HG02798 (cell line): ENCODE measurements around the gene KCNMA1.

Experiments
- ATAC-seq: cut with Tn5 transposase; IDR thresholded peaks from one replicate; pipeline ENCODE4 v1.9.1; 2021; ENCODE audit warnings: mild to moderate bottlenecking; ENCODE audit not compliant: unreplicated experiment, poor library complexity

Gene KCNMA1

DNA sequence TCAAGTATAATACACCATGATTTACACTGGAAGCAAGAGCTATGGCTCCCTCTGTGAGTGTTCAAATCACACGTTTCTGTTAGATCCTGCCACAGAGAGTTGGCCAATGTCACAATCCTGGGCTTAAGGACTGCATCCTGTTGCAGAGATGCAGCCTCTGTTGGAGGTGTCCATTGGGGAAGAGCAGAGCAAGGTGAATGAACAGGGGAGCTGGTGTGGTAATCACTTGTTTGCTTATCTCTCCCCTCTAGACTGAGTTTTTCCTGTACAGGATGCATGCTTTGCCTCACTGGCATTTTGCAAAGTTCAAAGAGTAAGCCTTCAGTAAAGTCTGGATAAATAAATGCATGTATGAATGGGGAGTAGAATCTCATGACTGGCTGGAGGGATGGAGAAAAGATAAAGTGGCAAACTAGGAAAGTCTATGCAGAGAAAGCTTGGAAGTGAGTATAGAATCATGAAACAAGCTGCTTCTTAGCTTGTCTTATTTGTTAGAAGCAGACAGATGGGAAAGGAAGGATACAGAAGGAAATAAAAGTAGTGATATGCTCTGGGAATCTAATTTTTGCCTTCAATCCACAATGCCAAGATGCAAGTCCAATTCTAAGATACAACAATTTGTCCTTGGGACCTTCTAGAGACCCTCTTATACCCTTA, 605.9 kb downstream of the KCNMA1 start:
- no peak for ATAC-seq

DNA sequence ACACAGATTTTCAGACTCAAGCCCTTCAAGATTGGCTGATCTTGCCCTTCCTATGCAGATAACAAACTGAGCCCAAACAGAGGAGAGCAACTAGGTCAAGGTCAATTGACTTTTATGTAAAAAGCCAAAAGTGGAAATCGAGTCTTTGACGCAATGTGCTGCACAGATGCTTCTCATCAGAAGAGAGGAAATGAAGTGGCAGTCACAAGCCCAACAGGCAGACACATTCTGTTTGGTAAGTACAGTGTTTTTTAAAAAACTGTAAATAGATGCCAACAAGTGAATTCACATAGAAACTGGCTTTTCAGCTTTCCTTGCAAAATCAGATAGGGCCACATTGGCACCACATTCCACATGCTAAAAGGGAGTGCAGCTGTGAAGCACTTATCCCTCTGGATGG, 606.6 kb downstream of the KCNMA1 start:
- no peak for ATAC-seq

DNA sequence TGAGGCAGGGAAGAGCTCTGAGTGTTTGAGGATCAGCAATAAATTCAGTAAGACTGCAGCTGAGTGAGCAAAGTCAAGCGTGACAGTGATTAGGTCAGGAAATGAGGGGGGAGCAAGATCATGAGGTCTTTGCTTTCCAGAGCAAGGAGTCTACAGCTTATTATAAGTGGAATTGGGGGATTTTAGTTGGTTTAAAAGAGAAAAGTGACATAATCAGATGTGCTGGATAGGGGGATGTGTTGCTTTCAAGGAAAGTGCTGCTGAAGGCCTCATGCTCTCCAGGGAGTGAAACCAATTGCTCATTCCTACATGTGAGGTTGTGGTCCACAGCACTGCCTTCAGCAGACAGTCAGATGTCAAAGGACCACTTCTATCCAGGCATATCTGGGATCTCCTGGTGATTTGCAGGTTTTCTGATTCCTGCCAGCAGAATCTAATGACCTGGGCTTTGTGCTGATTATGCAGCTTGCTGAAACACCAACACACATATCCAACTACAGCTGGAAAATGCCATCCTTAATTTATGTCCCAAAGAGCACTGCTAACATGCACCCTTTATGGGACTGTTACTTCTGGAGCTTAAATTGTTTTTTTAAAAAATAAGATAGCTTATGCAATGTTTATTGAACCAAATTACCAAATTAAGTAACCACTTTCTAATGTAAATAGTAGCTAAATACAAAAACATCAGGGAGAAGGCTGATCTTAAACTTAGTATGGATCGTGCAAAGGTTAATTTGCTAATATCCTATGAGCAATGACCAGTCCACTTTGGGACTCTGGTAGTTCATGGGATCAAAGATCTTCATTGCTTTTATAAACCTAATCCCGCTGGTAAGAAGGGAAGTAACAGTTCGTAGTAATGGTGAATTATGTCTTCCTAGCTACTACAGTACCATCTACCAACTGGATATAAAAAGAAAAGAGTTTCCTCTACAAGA, 607.6 kb downstream of the KCNMA1 start:
- ATAC-seq: no peak

DNA sequence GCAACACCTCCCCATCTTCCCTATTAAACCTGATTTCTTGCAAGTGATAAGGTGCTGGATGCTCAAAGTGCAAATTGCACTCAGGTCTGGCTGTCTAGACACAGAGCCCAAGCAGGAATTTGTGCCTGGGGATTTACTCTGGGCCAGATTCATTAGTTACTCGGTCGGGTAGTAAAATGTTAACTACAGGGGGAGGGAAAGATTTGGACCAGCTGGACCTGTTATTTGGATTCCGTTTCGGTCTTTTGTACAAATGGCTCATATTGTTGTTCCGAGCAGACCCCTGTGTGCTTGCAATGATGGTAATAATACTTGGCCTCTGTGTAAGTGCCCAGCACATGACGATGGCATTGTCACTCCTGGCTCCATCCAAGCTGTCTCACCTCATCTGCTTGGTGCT, 609.6 kb downstream of the KCNMA1 start:
- no peak for ATAC-seq

DNA sequence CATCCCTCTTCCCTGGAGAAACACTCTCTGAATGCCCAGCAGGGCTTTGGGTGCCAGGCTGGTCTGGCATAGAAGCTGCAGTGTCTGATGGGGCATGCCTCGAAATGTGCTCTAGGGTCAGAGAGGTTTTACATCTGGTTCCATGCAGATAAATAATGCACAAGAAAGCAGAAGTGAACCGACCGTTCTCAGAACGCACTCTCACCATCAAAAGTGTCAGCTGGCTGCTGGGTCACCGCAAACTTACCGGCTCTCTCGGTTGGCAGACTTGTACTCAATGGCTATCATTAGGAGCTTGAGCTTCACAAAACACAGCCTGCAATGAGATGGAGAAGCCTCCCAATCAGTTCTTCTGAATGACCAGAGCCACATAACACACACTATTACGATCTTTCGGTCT, 610.0 kb downstream of the KCNMA1 start:
- peak; percentile 89 for ATAC-seq

DNA sequence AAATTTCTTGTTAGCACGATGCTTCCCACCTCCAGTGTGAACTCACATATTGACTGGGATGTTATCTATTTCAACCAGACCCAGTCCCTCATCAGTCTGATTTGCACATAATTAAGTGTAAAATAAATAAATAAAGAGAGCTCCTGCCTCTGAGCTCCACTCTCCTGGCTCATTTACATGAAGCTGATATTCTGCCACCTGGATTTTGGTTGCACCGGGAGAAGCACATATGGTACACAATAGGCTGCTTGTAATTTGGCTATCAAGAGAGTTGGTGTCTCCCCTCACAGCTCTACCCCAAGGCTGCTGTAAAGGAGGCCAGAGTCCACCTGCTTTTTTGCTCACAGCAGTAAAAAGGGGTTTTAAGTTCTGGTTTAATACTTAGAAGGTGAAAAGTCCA, 610.5 kb downstream of the KCNMA1 start:
- ATAC-seq: no peak

DNA sequence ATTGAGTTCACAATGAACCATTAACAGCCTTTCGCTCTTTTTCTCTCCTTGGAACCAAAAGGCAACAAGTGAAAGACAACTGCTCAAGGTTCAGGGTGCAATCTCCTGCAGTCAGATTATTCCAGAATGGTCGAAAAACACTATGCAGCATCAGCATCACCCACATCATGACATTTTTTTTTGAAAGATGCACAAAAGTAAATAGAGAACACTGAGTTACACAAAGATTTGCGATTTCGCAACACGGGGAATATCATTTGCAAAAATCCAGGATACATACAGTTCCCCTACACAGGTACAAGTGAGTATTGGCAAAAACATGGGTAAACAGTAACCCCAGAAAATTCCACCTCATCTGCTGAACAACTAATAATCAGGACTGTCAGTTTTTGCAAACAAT, 611.5 kb downstream of the KCNMA1 start:
- ATAC-seq: no peak

DNA sequence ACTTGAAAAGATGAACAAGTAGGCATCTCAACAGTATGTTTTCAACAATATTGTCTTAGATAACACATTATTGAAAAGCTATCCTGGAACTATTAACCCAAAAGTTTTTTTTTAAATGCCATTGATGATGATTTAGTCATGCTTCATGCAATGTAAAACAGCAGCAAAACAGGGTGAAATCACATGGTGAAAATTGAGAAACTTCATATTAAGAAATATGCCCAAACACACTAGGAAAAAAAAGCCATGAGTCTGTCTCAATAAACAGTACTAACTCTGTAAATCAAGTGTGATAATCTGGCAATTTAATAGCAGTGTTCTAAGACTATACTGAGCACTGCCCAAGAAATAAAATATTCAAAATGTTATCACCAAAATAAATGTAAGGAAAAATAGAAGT, 613.1 kb downstream of the KCNMA1 start:
- no peak for ATAC-seq

DNA sequence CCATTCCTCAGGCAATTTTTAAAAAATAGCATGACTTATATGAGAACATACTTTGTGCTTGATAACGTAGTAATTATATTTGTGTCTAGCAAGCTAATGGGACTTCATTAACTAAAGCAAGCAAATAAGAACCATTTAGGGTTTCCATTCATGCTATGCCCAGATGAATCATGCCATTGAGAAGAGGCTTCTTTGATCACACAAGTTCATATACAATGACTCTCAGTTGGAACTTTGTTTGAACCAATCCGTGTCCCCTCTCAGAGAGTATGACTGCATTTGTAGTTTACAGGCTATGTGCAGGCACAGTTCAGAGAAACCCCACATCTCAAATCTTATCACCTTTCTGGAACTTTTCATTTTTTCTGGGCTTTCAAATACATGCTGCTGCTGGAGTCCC, 614.2 kb downstream of the KCNMA1 start:
- ATAC-seq: no peak

DNA sequence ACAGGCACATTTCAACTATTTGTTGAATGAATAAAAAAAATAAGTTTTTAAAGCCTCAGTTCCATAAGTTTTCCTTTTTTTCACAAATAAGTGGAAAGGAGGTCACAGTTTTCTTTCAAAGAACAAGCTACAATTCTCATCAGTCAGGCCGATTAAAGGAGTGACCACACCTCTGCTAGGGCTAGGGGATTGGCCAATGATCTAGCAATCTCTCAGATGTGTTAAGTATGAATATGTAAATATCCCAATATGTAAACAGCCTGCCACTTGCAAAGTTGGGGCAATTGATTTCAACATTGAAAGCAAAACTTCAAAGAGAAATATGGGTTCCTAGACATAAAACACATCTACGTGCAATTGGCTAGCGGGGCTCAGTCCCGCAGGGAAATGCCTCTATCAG, 614.9 kb downstream of the KCNMA1 start:
- ATAC-seq: no peak

DNA sequence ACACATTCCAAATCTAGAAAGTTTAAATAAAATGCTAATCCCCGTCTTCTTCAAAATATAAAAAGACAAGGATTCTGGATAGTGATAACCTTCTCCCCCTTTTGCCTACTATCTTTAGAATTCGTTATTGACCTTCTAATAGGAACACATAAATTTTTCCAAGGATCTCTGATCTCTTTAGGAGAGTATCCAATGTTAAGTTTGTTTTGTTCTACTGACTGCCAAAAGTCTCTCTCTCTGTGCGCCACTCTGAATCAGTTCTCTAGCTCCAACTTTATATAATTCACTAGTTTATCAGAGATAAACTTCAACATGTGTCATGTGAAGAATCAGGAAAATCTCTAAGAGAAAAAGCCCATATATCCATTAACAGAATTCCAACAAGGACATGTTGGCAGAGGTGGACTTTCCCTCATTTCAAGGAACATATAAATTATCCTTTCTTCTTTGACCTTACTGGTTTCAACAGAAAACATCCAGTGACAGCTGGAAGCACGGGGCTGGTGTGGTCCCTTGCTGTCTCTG, 615.6 kb downstream of the KCNMA1 start:
- no peak for ATAC-seq

DNA sequence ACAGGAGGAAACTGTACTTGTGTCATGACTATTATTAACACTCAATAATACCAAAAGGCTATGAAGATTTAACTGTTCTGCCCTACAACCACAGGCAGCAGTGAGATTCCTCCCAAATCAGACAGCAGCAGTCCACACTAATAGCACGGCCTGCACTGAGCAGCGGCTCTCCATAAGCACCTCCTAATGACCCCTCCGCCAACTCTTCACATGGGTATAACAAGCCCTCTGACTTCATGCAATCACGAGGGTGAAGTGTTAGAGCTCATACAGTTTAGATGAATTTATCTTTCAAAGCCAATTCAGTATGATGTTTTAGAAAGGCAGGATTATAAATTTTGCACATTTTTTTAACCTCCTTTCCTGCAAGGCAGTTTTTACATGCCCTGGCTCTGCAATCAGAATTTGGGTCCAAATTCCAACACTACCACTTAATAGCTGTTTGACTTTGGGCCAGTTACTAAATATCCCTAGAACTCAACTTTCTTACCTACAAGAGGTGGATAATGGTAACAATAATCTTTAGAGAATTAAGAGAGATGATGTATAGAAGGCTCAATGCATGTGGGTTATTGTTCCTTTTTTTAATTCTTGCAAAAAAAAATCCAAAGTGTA, 617.1 kb downstream of the KCNMA1 start:
- no peak for ATAC-seq

DNA sequence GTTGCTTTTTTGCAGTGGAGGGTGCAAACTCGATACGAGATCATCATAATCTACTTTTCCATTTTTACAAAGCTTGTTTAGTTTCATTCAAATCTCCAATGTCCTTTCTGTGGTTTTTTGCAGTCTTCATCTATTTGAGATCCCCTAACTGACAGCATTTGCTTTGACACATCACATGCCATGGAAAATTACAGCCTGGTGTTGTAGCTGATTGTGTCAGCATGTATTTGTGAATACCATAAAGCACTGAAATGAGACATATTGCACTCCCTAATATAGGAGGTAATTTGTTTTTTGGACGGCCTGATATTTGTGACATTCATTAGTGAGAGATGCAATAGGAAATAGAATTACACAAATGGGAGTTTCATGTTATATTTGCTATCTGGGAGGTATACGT, 620.8 kb downstream of the KCNMA1 start:
- no peak for ATAC-seq

DNA sequence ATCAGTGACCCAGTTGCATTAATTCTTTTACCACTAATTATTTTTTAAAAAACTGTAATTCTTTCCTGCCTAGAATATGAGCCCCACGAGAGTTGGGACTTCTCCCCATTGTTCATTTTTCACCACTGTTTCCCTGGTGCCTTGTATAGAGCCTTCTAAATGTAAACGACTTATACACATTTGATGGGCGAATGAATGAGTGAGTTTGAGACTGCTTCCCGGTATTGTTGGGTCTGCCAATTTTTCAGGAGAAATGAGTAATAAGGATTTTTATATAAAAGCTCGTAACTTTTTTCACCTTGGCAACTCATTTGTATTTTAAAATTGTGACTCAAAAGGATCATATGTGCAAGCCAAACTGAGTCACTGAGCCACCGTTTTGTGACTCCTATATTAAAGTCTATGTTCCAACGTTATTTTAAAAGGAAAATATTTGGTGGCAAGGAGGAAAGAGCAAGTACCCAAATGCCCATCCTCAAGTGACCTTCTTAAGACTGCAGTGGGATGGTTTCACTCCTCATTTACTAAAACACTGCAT, 621.3 kb downstream of the KCNMA1 start:
- ATAC-seq: no peak

DNA sequence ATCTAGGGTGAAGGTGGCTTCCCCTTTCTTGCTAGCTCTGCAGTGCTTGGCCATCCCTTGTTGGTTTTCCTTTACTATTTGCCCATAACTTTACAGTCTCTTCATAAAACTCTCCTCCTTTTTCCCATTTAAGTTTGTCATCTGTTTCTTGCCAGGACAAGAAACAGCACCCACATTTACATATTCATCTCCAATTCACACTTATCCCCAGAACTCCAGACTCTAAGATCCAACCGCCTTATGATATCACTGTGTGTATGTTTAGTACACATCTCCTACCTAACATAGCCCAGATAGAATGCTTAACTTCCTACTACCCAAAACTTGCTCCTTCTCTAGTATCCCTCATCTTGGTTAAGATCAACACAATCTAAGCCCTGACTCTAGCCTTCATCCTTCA, 622.2 kb downstream of the KCNMA1 start:
- ATAC-seq: no peak

DNA sequence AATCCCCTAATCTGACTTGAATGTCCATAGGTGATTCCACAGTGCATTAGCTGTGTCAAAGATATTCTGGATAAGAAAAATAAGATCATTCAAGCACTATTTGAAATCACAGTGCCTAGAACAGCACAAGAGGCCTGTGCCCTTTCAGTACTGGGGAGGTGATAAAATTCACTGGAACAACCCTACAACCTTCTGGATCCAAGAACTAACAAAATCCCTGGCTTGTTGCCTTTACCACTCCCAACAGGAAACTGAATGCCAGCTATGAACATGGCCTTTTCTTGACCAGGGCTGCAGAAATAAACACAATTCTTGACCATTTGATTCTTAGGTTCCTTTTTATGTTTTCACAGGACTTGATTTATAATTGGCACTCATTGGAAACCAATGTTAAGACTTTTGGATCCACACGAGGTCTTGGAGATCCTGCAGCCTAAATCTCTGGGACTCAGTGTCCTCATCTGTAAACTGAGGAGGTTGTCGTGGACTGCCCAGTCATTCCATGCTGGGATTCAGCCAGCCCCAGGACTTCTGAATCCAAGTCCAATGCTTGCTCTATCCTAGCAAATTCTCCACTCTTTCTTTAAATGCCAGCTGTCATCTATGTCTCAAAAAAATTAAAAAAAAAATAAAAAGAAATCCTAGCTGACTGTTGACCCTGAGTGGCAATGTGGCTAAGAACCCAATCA, 624.7 kb downstream of the KCNMA1 start:
- ATAC-seq: no peak

DNA sequence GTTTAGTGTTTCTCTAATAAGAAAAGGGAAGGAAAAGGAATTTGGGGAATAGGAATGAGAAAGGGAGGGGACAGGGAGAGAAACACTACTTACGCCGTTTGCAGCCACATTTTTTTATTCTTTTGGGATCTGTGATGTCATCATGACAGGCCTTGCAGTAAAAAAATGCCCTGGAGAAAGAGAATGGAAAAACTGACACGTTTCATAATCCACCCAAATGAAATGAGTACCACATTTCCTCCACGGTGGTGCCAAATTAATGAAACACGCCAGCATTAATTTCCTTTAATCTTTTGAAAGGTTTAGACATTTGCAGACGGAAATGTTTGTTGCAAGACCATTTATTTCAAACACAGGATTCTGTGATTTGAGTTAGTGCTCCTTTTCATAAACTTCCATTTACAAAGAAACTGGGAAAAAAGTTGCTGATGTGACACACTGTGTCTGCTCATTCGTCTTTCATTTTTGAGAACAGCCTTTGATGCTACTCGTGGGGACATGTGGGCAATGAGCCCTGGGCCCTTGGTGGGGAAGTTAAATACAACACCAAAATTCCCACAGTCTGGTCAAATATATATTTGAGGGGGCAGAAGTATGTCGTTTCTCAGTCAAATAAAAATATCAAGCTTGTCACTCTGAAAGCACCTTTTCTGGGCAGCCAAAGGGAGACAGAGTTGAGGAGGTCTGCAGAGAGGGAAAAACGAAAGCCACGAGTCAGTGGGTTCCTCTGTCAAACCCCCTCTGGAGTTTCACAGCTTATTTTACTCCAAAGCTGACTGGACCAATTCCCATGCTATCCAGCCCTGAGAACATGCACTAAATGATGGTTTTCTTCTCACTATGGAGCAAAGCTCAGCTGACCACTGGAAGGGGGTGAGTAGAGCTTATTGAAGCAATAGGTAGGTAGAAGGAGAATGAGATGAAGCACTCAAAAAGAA, 625.5 kb downstream of the KCNMA1 start:
- ATAC-seq: no peak

DNA sequence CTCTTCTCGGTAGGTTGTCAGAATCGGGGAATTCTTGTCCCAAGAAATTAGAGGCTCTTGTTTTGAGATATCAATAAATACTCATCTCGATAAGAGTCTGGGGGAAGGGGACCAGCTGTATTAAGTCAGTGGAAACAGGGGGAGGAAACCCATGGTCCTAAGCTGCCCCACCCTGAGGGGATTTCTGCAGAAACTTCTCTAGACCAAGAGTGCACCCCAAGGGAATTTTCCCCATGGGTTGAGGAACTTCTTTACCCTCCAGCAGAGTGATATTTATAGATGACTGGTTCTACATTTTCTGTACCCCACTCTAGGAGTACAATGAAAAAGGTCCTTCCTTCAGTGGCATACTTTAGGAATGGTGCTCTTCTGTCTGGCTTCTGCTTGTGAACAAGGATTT, 627.2 kb downstream of the KCNMA1 start:
- ATAC-seq: no peak

DNA sequence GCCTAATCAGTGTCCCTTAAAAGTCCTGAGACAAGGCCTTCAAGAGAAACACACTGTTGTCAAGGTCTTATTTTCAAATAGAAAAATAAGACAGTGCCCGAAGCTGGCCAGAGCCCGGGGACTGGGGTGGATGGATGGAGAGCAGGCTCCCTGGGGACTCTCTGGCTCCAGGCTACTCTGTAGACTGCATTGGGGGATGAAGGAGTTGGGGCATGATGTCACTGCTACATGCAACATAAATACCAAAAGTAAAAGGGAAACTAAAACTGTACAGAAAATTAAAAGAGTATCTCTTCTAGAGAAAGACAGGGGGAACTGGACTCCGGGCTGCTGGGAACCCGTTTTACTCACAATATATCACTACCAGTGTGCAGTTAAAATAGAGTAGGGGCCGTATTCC, 629.8 kb downstream of the KCNMA1 start:
- ATAC-seq: peak; percentile 89
